ENCODE results near the gene DNAH2. TPM values are rescaled to one million over a fixed set of nuclear protein-coding genes. Genes with fewer than 3 reads are reported as not detected.

Gene DNAH2
- total RNA-seq, 1 experiment from 2014 or later = 0.17 TPM

DNA sequence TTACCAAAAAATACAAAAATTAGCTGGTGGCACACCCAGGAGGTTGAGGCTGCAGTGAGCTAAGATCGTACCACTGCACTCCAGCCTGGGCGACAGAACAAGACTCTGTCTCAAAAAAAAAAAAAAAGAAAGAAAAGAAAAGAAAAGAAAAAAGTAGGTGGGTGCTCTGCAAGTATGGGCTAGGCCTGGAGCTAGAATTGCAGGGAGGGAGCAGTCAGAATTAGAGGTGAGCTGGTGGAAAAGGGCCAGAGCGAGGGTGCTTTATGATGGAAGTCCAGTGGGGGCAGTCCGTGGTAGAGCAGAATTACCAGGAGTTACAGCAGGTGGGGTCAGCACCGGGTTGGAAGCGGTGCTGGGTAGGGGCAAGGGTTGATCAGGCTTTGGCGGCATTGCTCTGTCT, 59.5 kb downstream of the DNAH2 start:
- H3K27me3 Mint-ChIP-seq (ENCODE audit: low read depth) = peaks cover 5% of the 10 kb centered on the region; the same call in 1 of the 2 replicates
- no peaks in the 10 kb centered on the region for H3K9me3 Mint-ChIP-seq
- ChIA-PET CTCF (interaction anchor here (0.6 to 1.2 kb wide), 3 partner anchors 27 to 213 kb away, joined by 3 to 4 read pairs (median 3); no protein-coding TSS in a partner anchor), POLR2A (interaction anchor here (0.6 to 1.2 kb wide), 2 partner anchors 10 to 141 kb away, joined by 3 read pairs; no protein-coding TSS in a partner anchor)
- peak; percentile 26; the same call in 1 of the 2 replicates for ATAC-seq
- no peak overlapping the region for H3K4me3 Mint-ChIP-seq
- no peak overlapping the region for H3K27ac Mint-ChIP-seq
- no peaks in the 10 kb centered on the region for H3K4me1 Mint-ChIP-seq
- DNase-seq (ENCODE audit: low spot score) = no peak
- TF ChIP-seq, protein P1, sequence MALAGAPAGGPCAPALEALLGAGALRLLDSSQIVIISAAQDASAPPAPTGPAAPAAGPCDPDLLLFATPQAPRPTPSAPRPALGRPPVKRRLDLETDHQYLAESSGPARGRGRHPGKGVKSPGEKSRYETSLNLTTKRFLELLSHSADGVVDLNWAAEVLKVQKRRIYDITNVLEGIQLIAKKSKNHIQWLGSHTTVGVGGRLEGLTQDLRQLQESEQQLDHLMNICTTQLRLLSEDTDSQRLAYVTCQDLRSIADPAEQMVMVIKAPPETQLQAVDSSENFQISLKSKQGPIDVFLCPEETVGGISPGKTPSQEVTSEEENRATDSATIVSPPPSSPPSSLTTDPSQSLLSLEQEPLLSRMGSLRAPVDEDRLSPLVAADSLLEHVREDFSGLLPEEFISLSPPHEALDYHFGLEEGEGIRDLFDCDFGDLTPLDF (CRISPR knock-in tag; IDR thresholded peaks at IDR 0.05) = no peak
- no peak for TF ChIP-seq RELA (CRISPR knock-in tag; IDR thresholded peaks at IDR 0.05; ENCODE audit: borderline replicate concordance)
- no peak for TF ChIP-seq ZNF232 (CRISPR knock-in tag; IDR thresholded peaks at IDR 0.05)
- no peak for TF ChIP-seq KAT7 (CRISPR knock-in tag; IDR thresholded peaks at IDR 0.05; ENCODE audit: borderline replicate concordance)
- no peak for TF ChIP-seq ZNF423 (CRISPR knock-in tag; IDR thresholded peaks at IDR 0.05)
- no peak for TF ChIP-seq CREM (CRISPR knock-in tag; IDR thresholded peaks at IDR 0.05)
- no peak for TF ChIP-seq NFATC4 (CRISPR knock-in tag; IDR thresholded peaks at IDR 0.05)
- TF ChIP-seq ZNF263 (CRISPR knock-in tag; IDR thresholded peaks at IDR 0.05; ENCODE audit: low read depth) = no peak
- no peak for TF ChIP-seq JAZF1 (CRISPR knock-in tag; IDR thresholded peaks at IDR 0.05)
- no peak for TF ChIP-seq ZBTB21 (CRISPR knock-in tag; IDR thresholded peaks at IDR 0.05; ENCODE audit: borderline replicate concordance)
- TF ChIP-seq, protein P2, sequence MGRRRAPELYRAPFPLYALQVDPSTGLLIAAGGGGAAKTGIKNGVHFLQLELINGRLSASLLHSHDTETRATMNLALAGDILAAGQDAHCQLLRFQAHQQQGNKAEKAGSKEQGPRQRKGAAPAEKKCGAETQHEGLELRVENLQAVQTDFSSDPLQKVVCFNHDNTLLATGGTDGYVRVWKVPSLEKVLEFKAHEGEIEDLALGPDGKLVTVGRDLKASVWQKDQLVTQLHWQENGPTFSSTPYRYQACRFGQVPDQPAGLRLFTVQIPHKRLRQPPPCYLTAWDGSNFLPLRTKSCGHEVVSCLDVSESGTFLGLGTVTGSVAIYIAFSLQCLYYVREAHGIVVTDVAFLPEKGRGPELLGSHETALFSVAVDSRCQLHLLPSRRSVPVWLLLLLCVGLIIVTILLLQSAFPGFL (CRISPR knock-in tag; IDR thresholded peaks at IDR 0.05; ENCODE audit: borderline replicate concordance) = no peak
- TF ChIP-seq, protein P3, sequence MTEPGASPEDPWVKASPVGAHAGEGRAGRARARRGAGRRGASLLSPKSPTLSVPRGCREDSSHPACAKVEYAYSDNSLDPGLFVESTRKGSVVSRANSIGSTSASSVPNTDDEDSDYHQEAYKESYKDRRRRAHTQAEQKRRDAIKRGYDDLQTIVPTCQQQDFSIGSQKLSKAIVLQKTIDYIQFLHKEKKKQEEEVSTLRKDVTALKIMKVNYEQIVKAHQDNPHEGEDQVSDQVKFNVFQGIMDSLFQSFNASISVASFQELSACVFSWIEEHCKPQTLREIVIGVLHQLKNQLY (CRISPR knock-in tag; IDR thresholded peaks at IDR 0.05) = no peak
- TF ChIP-seq, protein P4, sequence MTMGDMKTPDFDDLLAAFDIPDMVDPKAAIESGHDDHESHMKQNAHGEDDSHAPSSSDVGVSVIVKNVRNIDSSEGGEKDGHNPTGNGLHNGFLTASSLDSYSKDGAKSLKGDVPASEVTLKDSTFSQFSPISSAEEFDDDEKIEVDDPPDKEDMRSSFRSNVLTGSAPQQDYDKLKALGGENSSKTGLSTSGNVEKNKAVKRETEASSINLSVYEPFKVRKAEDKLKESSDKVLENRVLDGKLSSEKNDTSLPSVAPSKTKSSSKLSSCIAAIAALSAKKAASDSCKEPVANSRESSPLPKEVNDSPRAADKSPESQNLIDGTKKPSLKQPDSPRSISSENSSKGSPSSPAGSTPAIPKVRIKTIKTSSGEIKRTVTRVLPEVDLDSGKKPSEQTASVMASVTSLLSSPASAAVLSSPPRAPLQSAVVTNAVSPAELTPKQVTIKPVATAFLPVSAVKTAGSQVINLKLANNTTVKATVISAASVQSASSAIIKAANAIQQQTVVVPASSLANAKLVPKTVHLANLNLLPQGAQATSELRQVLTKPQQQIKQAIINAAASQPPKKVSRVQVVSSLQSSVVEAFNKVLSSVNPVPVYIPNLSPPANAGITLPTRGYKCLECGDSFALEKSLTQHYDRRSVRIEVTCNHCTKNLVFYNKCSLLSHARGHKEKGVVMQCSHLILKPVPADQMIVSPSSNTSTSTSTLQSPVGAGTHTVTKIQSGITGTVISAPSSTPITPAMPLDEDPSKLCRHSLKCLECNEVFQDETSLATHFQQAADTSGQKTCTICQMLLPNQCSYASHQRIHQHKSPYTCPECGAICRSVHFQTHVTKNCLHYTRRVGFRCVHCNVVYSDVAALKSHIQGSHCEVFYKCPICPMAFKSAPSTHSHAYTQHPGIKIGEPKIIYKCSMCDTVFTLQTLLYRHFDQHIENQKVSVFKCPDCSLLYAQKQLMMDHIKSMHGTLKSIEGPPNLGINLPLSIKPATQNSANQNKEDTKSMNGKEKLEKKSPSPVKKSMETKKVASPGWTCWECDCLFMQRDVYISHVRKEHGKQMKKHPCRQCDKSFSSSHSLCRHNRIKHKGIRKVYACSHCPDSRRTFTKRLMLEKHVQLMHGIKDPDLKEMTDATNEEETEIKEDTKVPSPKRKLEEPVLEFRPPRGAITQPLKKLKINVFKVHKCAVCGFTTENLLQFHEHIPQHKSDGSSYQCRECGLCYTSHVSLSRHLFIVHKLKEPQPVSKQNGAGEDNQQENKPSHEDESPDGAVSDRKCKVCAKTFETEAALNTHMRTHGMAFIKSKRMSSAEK (CRISPR knock-in tag; IDR thresholded peaks at IDR 0.05; ENCODE audit: borderline replicate concordance) = no peak
- TF ChIP-seq GRHL2 (CRISPR knock-in tag; IDR thresholded peaks at IDR 0.05; ENCODE audit: insufficient replicate concordance, severe bottlenecking) = no peak
- TF ChIP-seq, protein P5, sequence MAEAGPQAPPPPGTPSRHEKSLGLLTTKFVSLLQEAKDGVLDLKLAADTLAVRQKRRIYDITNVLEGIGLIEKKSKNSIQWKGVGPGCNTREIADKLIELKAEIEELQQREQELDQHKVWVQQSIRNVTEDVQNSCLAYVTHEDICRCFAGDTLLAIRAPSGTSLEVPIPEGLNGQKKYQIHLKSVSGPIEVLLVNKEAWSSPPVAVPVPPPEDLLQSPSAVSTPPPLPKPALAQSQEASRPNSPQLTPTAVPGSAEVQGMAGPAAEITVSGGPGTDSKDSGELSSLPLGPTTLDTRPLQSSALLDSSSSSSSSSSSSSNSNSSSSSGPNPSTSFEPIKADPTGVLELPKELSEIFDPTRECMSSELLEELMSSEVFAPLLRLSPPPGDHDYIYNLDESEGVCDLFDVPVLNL (CRISPR knock-in tag; IDR thresholded peaks at IDR 0.05; ENCODE audit: borderline replicate concordance, low read depth) = no peak
- TF ChIP-seq FOXP1 (CRISPR knock-in tag; IDR thresholded peaks at IDR 0.05; ENCODE audit: borderline replicate concordance) = no peak
- TF ChIP-seq, protein P6, sequence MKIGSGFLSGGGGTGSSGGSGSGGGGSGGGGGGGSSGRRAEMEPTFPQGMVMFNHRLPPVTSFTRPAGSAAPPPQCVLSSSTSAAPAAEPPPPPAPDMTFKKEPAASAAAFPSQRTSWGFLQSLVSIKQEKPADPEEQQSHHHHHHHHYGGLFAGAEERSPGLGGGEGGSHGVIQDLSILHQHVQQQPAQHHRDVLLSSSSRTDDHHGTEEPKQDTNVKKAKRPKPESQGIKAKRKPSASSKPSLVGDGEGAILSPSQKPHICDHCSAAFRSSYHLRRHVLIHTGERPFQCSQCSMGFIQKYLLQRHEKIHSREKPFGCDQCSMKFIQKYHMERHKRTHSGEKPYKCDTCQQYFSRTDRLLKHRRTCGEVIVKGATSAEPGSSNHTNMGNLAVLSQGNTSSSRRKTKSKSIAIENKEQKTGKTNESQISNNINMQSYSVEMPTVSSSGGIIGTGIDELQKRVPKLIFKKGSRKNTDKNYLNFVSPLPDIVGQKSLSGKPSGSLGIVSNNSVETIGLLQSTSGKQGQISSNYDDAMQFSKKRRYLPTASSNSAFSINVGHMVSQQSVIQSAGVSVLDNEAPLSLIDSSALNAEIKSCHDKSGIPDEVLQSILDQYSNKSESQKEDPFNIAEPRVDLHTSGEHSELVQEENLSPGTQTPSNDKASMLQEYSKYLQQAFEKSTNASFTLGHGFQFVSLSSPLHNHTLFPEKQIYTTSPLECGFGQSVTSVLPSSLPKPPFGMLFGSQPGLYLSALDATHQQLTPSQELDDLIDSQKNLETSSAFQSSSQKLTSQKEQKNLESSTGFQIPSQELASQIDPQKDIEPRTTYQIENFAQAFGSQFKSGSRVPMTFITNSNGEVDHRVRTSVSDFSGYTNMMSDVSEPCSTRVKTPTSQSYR (CRISPR knock-in tag; IDR thresholded peaks at IDR 0.05) = no peak
- TF ChIP-seq SMAD3 (CRISPR knock-in tag; IDR thresholded peaks at IDR 0.05; ENCODE audit: borderline replicate concordance) = no peak
- TF ChIP-seq, protein P7, sequence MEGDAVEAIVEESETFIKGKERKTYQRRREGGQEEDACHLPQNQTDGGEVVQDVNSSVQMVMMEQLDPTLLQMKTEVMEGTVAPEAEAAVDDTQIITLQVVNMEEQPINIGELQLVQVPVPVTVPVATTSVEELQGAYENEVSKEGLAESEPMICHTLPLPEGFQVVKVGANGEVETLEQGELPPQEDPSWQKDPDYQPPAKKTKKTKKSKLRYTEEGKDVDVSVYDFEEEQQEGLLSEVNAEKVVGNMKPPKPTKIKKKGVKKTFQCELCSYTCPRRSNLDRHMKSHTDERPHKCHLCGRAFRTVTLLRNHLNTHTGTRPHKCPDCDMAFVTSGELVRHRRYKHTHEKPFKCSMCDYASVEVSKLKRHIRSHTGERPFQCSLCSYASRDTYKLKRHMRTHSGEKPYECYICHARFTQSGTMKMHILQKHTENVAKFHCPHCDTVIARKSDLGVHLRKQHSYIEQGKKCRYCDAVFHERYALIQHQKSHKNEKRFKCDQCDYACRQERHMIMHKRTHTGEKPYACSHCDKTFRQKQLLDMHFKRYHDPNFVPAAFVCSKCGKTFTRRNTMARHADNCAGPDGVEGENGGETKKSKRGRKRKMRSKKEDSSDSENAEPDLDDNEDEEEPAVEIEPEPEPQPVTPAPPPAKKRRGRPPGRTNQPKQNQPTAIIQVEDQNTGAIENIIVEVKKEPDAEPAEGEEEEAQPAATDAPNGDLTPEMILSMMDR (IDR thresholded peaks at IDR 0.05) = no peak
- no peak for TF ChIP-seq ZNF138 (CRISPR knock-in tag; conservative IDR thresholded peaks at IDR 0.05)
- no peaks in the 10 kb centered on the region for H3K36me3 Mint-ChIP-seq
